WTC11 (cell line): ENCODE data around the gene SLC22A7. TPM values are rescaled to one million over a fixed set of nuclear protein-coding genes. Genes with fewer than 3 reads are reported as not detected.

Source experiments
- ATAC-seq: fragments of 200-7000 bp; cut with Tn5 transposase; 2 replicates; pipeline ENCODE4 v1.10.0; 2021; ENCODE audit warnings: mild to moderate bottlenecking, moderate library complexity
- CTCF ChIA-PET: fragments of 300-600 bp; sonication (Branson Sonifier 250); formaldehyde crosslinking; loops from one replicate; lab custom pipeline; 2021; ENCODE audit warnings: antibody characterized with exemption; lab: Charles Lee
- POLR2A ChIA-PET: fragments of 350-600 bp; sonication (Branson Sonifier 250); formaldehyde crosslinking; loops from one replicate; lab custom pipeline; 2021; ENCODE audit warnings: antibody characterized with exemption; lab: Charles Lee
- DNase-seq: peaks from one replicate; pipeline ENCODE4 v3.0.0; 2021; ENCODE audit warnings: low spot score
- H3K27ac Mint-ChIP-seq: 2 replicates; pipeline ENCODE4 v1.8.0; 2021; ENCODE audit warnings: mixed read lengths
- H3K27me3 Mint-ChIP-seq: 2 replicates; pipeline ENCODE4 v1.8.0; 2021; ENCODE audit warnings: low read depth, mild to moderate bottlenecking, moderate library complexity, mixed read lengths
- H3K36me3 Mint-ChIP-seq: 2 replicates; pipeline ENCODE4 v1.8.0; 2021; ENCODE audit warnings: mixed read lengths
- H3K4me1 Mint-ChIP-seq: 2 replicates; pipeline ENCODE4 v1.8.0; 2022; ENCODE audit warnings: mixed read lengths
- H3K4me3 Mint-ChIP-seq: 2 replicates; pipeline ENCODE4 v1.8.0; 2021; ENCODE audit warnings: mild to moderate bottlenecking, moderate library complexity, mixed read lengths
- H3K9me3 Mint-ChIP-seq: 2 replicates; pipeline ENCODE4 v1.8.0; 2021; ENCODE audit warnings: mixed read lengths
- GTF2I ChIP-seq: fragments of 250-450 bp; sonication (Bioruptor Pico); conservative IDR thresholded peaks from 2 replicates; pipeline ENCODE4 v1.4.0; 2021; ENCODE audit warnings: mild to moderate bottlenecking
- HMGA2 ChIP-seq: fragments of 250-450 bp; sonication (Bioruptor Pico); IDR thresholded peaks from 2 replicates; pipeline ENCODE4 v1.4.0; 2021; ENCODE audit warnings: mild to moderate bottlenecking, moderate library complexity
- JAZF1 ChIP-seq: fragments of 250-450 bp; sonication (Bioruptor Pico); IDR thresholded peaks from 2 replicates; pipeline ENCODE4 v1.9.0; 2021; ENCODE audit warnings: moderate library complexity, mild to moderate bottlenecking, inconsistent platforms
- JUN ChIP-seq: sonication (generic); formaldehyde crosslinking; IDR thresholded peaks from 2 replicates; pipeline ENCODE4 v1.8.0; 2023; ENCODE audit warnings: mild to moderate bottlenecking, missing genetic modification reagents
- MYBL2 ChIP-seq: sonication (generic); formaldehyde crosslinking; IDR thresholded peaks from 2 replicates; pipeline ENCODE4 v1.8.1; 2023; ENCODE audit warnings: mild to moderate bottlenecking, moderate library complexity, missing genetic modification reagents
- NFYB ChIP-seq: sonication (generic); formaldehyde crosslinking; conservative IDR thresholded peaks from 2 replicates; pipeline ENCODE4 v1.8.0; 2022; ENCODE audit warnings: low read depth, missing genetic modification reagents
- NR2C2 ChIP-seq: sonication (generic); formaldehyde crosslinking; IDR thresholded peaks from 2 replicates; pipeline ENCODE4 v1.8.0; 2022; ENCODE audit warnings: mild to moderate bottlenecking, missing genetic modification reagents
- PRRX2 ChIP-seq: fragments of 250-450 bp; sonication (Bioruptor Pico); IDR thresholded peaks from 2 replicates; pipeline ENCODE4 v1.8.0; 2021; ENCODE audit warnings: mild to moderate bottlenecking
- RELA ChIP-seq: sonication (generic); formaldehyde crosslinking; IDR thresholded peaks from 2 replicates; pipeline ENCODE4 v1.8.1; 2022; ENCODE audit warnings: missing genetic modification reagents, mild to moderate bottlenecking, borderline replicate concordance
- RORB ChIP-seq: fragments of 250-450 bp; sonication (Bioruptor Pico); IDR thresholded peaks from 2 replicates; pipeline ENCODE4 v1.9.0; 2021; ENCODE audit warnings: mild to moderate bottlenecking
- SMAD3 ChIP-seq: sonication (generic); formaldehyde crosslinking; IDR thresholded peaks from 2 replicates; pipeline ENCODE4 v1.8.0; 2022; ENCODE audit warnings: missing genetic modification reagents, mild to moderate bottlenecking, borderline replicate concordance
- TEAD1 ChIP-seq: sonication (generic); formaldehyde crosslinking; IDR thresholded peaks from 2 replicates; pipeline ENCODE4 v1.8.0; 2022; ENCODE audit warnings: mild to moderate bottlenecking, missing genetic modification reagents
- ZNF219 ChIP-seq: sonication (generic); formaldehyde crosslinking; IDR thresholded peaks from 2 replicates; pipeline ENCODE4 v1.8.0; 2023; ENCODE audit warnings: missing genetic modification reagents, mild to moderate bottlenecking, borderline replicate concordance
- ZNF232 ChIP-seq: sonication (generic); formaldehyde crosslinking; IDR thresholded peaks from 2 replicates; pipeline ENCODE4 v1.8.0; 2022; ENCODE audit warnings: mild to moderate bottlenecking, missing genetic modification reagents
- ZNF317 ChIP-seq: sonication (generic); formaldehyde crosslinking; IDR thresholded peaks from 2 replicates; pipeline ENCODE4 v1.8.1; 2023; ENCODE audit warnings: low read depth, mild to moderate bottlenecking, moderate library complexity, missing genetic modification reagents, borderline replicate concordance
- total RNA-seq: library from RNA; stranded (reverse); gene quantifications from 3 replicates; pipeline ENCODE4 v1.2.3, GENCODE V29; 2021
- TF ChIP-seq, protein P1 (sequence below): sonication (generic); formaldehyde crosslinking; IDR thresholded peaks from 2 replicates; pipeline ENCODE4 v1.8.1; 2022; ENCODE audit warnings: mild to moderate bottlenecking, moderate library complexity, missing genetic modification reagents
- TF ChIP-seq, protein P2 (sequence below): sonication (generic); formaldehyde crosslinking; IDR thresholded peaks from 2 replicates; pipeline ENCODE4 v1.8.1; 2022; ENCODE audit warnings: low read depth, mild to moderate bottlenecking, moderate library complexity, missing genetic modification reagents, borderline replicate concordance
- TF ChIP-seq, protein P3 (sequence below): sonication (generic); formaldehyde crosslinking; IDR thresholded peaks from 2 replicates; pipeline ENCODE4 v1.8.0; 2023; ENCODE audit warnings: missing genetic modification reagents, mild to moderate bottlenecking, borderline replicate concordance
- TF ChIP-seq, protein P4 (sequence below): sonication (generic); formaldehyde crosslinking; IDR thresholded peaks from 2 replicates; pipeline ENCODE4 v1.8.0; 2022; ENCODE audit warnings: mild to moderate bottlenecking, missing genetic modification reagents
- TF ChIP-seq, protein P5 (sequence below): fragments of 250-450 bp; sonication (Bioruptor Pico); IDR thresholded peaks from 2 replicates; pipeline ENCODE4 v1.9.0; 2021; ENCODE audit warnings: moderate library complexity, mild to moderate bottlenecking, inconsistent platforms, borderline replicate concordance
- TF ChIP-seq, protein P6 (sequence below): sonication (generic); formaldehyde crosslinking; IDR thresholded peaks from 2 replicates; pipeline ENCODE4 v1.8.0; 2022; ENCODE audit warnings: mild to moderate bottlenecking, missing genetic modification reagents
- TF ChIP-seq, protein P7 (sequence below): fragments of 250-450 bp; sonication (Bioruptor Pico); IDR thresholded peaks from 2 replicates; pipeline ENCODE4 v1.9.0; 2021; ENCODE audit warnings: mild to moderate bottlenecking

Gene SLC22A7
- total RNA-seq, 1 experiment from 2014 or later, result not detected

DNA sequence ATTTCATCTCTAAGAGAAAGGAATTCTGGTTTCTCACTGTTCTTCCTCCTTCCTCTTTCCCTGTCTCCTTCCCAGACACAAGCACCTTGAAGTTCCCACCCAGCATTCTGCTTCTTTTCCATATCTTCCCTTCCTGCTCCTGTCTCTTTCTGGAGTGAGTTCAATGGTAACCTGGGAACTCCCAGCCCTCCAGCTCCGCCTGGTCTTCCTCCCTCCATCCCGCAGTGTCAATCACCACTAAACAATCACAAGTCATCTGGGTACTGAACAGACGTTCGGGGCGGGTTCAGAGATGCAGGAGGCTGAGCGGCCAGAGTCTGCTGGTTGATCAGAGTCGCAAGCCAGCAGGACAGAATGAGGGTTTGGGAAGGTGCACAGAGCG lies 47.1 kb upstream of the SLC22A7 start:
- POLR2A ChIA-PET, result no interaction called here
- peak overlapping the region; percentile 59; the same call in 1 of the 2 replicates for H3K27ac Mint-ChIP-seq
- H3K27me3 Mint-ChIP-seq, result peaks cover 23% of the 10 kb centered on the region
- DNase-seq (no peak), ATAC-seq (no peak)
- no peaks in the 10 kb centered on the region for H3K9me3 Mint-ChIP-seq
- H3K4me1 Mint-ChIP-seq, result peaks cover 26% of the 10 kb centered on the region
- H3K4me3 Mint-ChIP-seq, result no peak overlapping the region
- no peaks in the 10 kb centered on the region for H3K36me3 Mint-ChIP-seq
- TF ChIP-seq, protein P1, sequence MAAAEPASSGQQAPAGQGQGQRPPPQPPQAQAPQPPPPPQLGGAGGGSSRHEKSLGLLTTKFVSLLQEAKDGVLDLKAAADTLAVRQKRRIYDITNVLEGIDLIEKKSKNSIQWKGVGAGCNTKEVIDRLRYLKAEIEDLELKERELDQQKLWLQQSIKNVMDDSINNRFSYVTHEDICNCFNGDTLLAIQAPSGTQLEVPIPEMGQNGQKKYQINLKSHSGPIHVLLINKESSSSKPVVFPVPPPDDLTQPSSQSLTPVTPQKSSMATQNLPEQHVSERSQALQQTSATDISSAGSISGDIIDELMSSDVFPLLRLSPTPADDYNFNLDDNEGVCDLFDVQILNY (CRISPR knock-in tag), result no peak
- TF ChIP-seq SMAD3 (CRISPR knock-in tag) (no peak), JUN (no peak), JAZF1 (CRISPR knock-in tag) (no peak), NFYB (no peak), ZNF219 (no peak), GTF2I (CRISPR knock-in tag) (no peak)
- TF ChIP-seq, protein P2, sequence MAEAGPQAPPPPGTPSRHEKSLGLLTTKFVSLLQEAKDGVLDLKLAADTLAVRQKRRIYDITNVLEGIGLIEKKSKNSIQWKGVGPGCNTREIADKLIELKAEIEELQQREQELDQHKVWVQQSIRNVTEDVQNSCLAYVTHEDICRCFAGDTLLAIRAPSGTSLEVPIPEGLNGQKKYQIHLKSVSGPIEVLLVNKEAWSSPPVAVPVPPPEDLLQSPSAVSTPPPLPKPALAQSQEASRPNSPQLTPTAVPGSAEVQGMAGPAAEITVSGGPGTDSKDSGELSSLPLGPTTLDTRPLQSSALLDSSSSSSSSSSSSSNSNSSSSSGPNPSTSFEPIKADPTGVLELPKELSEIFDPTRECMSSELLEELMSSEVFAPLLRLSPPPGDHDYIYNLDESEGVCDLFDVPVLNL (CRISPR knock-in tag), result no peak
- TF ChIP-seq, protein P3, sequence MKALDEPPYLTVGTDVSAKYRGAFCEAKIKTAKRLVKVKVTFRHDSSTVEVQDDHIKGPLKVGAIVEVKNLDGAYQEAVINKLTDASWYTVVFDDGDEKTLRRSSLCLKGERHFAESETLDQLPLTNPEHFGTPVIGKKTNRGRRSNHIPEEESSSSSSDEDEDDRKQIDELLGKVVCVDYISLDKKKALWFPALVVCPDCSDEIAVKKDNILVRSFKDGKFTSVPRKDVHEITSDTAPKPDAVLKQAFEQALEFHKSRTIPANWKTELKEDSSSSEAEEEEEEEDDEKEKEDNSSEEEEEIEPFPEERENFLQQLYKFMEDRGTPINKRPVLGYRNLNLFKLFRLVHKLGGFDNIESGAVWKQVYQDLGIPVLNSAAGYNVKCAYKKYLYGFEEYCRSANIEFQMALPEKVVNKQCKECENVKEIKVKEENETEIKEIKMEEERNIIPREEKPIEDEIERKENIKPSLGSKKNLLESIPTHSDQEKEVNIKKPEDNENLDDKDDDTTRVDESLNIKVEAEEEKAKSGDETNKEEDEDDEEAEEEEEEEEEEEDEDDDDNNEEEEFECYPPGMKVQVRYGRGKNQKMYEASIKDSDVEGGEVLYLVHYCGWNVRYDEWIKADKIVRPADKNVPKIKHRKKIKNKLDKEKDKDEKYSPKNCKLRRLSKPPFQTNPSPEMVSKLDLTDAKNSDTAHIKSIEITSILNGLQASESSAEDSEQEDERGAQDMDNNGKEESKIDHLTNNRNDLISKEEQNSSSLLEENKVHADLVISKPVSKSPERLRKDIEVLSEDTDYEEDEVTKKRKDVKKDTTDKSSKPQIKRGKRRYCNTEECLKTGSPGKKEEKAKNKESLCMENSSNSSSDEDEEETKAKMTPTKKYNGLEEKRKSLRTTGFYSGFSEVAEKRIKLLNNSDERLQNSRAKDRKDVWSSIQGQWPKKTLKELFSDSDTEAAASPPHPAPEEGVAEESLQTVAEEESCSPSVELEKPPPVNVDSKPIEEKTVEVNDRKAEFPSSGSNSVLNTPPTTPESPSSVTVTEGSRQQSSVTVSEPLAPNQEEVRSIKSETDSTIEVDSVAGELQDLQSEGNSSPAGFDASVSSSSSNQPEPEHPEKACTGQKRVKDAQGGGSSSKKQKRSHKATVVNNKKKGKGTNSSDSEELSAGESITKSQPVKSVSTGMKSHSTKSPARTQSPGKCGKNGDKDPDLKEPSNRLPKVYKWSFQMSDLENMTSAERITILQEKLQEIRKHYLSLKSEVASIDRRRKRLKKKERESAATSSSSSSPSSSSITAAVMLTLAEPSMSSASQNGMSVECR (CRISPR knock-in tag), result no peak
- TF ChIP-seq, protein P4, sequence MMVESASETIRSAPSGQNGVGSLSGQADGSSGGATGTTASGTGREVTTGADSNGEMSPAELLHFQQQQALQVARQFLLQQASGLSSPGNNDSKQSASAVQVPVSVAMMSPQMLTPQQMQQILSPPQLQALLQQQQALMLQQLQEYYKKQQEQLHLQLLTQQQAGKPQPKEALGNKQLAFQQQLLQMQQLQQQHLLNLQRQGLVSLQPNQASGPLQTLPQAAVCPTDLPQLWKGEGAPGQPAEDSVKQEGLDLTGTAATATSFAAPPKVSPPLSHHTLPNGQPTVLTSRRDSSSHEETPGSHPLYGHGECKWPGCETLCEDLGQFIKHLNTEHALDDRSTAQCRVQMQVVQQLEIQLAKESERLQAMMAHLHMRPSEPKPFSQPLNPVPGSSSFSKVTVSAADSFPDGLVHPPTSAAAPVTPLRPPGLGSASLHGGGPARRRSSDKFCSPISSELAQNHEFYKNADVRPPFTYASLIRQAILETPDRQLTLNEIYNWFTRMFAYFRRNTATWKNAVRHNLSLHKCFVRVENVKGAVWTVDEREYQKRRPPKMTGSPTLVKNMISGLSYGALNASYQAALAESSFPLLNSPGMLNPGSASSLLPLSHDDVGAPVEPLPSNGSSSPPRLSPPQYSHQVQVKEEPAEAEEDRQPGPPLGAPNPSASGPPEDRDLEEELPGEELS (CRISPR knock-in tag), result no peak
- TF ChIP-seq, protein P5, sequence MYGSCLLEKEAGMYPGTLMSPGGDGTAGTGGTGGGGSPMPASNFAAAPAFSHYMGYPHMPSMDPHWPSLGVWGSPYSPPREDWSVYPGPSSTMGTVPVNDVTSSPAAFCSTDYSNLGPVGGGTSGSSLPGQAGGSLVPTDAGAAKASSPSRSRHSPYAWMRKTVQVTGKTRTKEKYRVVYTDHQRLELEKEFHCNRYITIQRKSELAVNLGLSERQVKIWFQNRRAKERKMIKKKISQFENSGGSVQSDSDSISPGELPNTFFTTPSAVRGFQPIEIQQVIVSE (CRISPR knock-in tag), result no peak
- CTCF ChIA-PET, result interaction anchor here (0.8 to 1.8 kb wide), 3 partner anchors 22 to 38 kb away, joined by 3 to 6 read pairs (median 4); partner anchors contain the start of gene DNPH1

DNA sequence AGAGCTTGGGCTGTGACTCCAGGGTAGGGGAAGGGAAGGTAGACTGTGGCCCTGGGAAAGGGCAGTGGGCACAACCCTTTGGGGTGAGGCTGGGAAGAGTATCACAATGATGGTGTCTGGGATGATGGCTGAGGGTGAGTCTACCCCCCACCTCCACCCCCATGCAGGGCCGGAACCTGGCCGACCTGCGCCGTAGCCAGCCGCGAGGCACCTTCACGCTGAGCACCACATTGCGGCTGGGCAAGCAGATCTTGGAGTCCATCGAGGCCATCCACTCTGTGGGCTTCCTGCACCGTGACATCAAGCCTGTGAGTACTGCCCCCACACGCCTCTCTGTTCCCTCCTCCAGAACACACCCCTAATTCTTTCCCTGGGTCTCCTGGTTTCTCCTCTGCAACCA lies 44.7 kb upstream of the SLC22A7 start:
- H3K4me3 Mint-ChIP-seq, result no peak overlapping the region
- POLR2A ChIA-PET, result no interaction called here
- TF ChIP-seq, protein P6, sequence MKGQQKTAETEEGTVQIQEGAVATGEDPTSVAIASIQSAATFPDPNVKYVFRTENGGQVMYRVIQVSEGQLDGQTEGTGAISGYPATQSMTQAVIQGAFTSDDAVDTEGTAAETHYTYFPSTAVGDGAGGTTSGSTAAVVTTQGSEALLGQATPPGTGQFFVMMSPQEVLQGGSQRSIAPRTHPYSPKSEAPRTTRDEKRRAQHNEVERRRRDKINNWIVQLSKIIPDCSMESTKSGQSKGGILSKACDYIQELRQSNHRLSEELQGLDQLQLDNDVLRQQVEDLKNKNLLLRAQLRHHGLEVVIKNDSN (CRISPR knock-in tag), result no peak
- TF ChIP-seq ZNF232 (CRISPR knock-in tag) (no peak), HMGA2 (CRISPR knock-in tag) (no peak), PRRX2 (CRISPR knock-in tag) (no peak), MYBL2 (CRISPR knock-in tag) (no peak), ZNF317 (CRISPR knock-in tag) (no peak), RORB (no peak), RELA (CRISPR knock-in tag) (no peak), NR2C2 (CRISPR knock-in tag) (no peak), TEAD1 (CRISPR knock-in tag) (no peak), NFYB (no peak), JUN (no peak)
- TF ChIP-seq, protein P7, sequence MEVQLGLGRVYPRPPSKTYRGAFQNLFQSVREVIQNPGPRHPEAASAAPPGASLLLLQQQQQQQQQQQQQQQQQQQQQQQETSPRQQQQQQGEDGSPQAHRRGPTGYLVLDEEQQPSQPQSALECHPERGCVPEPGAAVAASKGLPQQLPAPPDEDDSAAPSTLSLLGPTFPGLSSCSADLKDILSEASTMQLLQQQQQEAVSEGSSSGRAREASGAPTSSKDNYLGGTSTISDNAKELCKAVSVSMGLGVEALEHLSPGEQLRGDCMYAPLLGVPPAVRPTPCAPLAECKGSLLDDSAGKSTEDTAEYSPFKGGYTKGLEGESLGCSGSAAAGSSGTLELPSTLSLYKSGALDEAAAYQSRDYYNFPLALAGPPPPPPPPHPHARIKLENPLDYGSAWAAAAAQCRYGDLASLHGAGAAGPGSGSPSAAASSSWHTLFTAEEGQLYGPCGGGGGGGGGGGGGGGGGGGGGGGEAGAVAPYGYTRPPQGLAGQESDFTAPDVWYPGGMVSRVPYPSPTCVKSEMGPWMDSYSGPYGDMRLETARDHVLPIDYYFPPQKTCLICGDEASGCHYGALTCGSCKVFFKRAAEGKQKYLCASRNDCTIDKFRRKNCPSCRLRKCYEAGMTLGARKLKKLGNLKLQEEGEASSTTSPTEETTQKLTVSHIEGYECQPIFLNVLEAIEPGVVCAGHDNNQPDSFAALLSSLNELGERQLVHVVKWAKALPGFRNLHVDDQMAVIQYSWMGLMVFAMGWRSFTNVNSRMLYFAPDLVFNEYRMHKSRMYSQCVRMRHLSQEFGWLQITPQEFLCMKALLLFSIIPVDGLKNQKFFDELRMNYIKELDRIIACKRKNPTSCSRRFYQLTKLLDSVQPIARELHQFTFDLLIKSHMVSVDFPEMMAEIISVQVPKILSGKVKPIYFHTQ (CRISPR knock-in tag), result no peak

More for the DNA sequence above, 44.7 kb upstream of the SLC22A7 start:
- Mint-ChIP-seq H3K4me1 (peaks cover 26% of the 10 kb centered on the region), H3K27ac (no peak overlapping the region), H3K9me3 (no peaks in the 10 kb centered on the region), H3K27me3 (peaks cover 13% of the 10 kb centered on the region), H3K36me3 (no peaks in the 10 kb centered on the region)
- DNase-seq (no peak), ATAC-seq (no peak)
- CTCF ChIA-PET, result no interaction called here
